HG02943 (cell line): ENCODE results near the gene MTM1.

Experiments
- ATAC-seq: cut with Tn5 transposase; IDR thresholded peaks from one replicate; pipeline ENCODE4 v1.9.1; 2021; ENCODE audit warnings: mild to moderate bottlenecking, low read depth, moderate library complexity; ENCODE audit not compliant: unreplicated experiment

The MTM1 gene

DNA sequence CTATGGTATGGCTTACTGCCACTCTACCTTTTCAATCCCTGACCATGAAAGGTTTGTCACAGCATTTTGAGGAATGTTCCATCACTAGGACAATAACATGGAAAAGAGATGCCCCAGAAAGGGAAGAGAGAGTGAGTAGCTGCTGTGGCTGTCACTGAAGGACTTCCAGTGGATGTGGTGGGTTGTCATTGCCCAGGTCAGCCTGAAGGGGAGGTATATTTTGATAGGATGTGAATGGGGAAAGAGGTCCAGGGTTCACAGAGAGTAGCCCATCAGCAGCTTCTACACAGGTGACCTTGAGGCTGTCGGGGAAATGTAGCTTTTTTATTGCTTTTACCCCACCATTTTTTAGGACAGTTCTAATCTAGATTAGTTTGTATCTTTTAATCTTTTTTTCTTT is 30.8 kb downstream of the MTM1 start:
- ATAC-seq = no peak

GRCh38 chrX:150602296-150602695 is 33.9 kb downstream of the MTM1 start:
- no peak for ATAC-seq

GRCh38 chrX:150602743-150603142 is 34.3 kb downstream of the MTM1 start:
- no peak for ATAC-seq

GRCh38 chrX:150605603-150606002 is 37.2 kb downstream of the MTM1 start:
- no peak for ATAC-seq

DNA sequence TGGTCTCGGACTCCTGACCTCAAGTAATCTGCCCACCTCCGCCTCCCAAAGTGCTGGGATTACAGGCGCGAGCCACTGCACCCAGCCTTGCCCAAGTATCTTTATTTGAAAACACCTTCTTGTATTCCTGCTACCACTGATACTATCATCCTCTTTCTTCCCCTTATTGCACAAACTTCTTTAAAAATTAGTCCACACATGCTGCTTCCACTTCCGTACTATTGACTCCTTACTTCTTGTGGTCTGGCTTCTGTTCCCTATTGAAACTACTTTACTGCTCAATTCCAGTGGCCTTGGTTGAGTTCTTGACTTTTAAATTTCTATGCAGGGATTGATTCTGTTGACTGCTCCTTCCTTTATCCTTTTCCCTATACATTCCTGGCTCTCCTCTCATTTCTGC is 38.8 kb downstream of the MTM1 start:
- ATAC-seq = no peak

- no peak for ATAC-seq
Measured at GRCh38 chrX:150610043-150610442, 41.6 kb downstream of the MTM1 start.

DNA sequence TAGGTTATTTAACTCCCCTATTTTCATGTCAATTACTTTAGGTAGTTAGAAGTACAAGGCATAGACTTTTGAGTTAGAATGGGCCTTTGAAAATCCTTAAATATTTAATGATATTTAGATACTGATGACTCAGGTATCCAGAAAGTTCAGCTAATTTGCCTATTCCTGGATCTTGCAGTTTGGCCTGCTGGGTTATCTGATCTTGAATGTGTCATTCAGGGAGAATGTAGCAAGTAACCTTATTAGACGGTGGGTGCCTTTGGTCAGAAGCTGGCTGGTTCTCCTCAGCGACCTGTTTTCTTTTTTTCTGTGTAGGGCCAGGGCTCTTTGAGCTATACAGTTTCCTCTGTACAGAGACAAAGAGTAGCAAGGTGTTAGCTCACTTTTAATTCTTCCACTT is 42.0 kb downstream of the MTM1 start:
- no peak for ATAC-seq

DNA sequence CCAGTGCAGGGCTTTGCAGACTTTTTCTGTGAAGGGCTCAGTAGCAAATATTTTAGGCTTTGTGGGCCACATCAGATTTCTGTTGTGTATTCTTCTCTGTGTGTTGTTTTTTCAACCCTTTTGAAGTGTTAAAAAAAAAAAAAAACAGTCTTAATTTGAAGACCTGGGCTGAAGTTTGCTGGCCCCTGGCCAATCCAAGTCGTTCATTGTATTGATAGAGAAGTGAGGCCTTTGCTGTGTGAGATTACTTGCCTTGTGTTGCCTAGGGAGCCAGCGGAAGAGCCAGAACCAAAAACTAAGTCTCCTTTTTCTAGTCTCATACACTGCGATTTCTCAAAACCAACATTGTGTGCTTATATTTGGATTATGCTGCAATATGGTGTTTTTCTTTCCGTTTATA is 46.9 kb downstream of the MTM1 start:
- ATAC-seq = no peak

- ATAC-seq = no peak
Measured at GRCh38 chrX:150616179-150616862, 47.9 kb downstream of the MTM1 start.

DNA sequence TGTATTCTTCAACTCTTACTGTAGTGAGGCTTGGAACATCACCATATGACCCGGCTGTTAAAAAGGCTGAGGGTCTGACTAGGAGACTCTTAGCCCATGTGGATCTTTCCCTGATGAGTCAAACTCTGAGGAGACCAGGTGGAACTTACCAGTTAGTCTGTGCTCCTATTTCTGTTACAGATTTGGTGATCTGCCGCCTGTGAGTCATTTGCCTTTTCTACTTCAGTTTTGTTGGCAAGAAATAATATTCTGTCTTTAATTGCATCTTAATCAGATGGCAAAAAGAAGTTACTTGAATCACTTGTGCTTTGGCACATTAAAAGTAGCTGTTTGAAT is 48.4 kb downstream of the MTM1 start:
- no peak for ATAC-seq

DNA sequence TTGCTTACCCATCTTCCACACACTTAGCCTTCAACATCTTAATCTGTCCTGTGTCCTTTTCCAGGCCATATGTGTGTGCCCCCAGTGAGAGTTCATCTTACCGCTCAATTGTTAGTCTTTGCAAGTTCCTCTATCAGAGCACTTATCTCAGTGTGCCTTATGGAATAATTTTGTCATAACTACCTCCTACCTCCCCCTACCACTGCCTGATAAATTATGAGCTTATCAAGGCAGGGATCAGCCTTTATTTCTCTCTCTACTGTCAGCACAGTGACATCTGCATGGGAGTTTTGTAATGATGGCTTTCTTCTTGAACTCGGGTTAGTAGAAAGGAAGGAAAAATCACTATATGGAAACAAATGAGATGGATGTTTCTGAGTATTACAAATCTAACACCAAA is 53.2 kb downstream of the MTM1 start:
- no peak for ATAC-seq

DNA sequence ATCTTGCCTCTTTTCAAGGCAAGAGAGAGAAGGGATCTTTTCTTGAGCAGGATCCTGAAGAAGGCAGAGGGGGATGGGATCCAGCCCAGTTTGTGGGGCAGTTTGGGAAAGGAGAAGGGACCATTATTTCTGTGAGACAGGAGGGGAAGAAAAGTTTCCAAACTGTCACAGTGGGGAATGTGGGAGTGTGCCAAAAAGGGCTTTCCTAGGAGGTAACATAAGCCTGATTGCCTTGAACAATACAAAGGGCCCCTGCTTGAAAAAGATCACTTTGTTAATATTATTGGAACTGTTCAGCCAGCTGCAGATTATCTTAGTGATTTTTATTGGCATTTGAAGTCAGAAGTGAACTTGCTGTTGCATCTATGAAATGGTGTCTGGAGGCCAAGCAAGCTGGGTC is 55.2 kb downstream of the MTM1 start:
- no peak for ATAC-seq

GRCh38 chrX:150625097-150625496 is 56.7 kb downstream of the MTM1 start:
- no peak for ATAC-seq

GRCh38 chrX:150625875-150626274 is 57.5 kb downstream of the MTM1 start:
- no peak for ATAC-seq

DNA sequence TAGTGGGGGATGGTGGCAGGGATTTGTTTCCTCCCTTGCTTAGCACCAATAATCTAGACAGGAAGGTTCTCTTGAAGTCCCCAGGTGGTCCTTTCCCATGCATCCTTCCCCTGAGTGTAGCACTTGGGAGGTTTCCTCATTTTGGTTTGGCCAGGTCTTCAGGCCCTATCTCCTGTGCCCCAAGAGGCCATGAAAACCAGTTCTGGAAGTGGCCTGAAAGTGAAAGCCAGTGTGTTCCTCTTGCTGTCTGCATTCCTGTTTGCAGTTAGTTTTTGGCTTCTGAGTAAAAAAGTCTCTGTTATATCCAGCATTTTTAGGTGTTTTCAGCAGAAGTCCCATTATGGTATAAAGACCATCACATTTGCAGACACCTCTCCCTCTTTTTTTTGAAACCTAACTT is 59.5 kb downstream of the MTM1 start:
- no peak for ATAC-seq

GRCh38 chrX:150635952-150636351 is 67.5 kb downstream of the MTM1 start:
- ATAC-seq = no peak

- ATAC-seq = no peak
Measured at GRCh38 chrX:150642423-150642822, 74.0 kb downstream of the MTM1 start.

- no peak for ATAC-seq
Measured at GRCh38 chrX:150643271-150643670, 74.8 kb downstream of the MTM1 start.

GRCh38 chrX:150643958-150644357 is 75.5 kb downstream of the MTM1 start:
- no peak for ATAC-seq

DNA sequence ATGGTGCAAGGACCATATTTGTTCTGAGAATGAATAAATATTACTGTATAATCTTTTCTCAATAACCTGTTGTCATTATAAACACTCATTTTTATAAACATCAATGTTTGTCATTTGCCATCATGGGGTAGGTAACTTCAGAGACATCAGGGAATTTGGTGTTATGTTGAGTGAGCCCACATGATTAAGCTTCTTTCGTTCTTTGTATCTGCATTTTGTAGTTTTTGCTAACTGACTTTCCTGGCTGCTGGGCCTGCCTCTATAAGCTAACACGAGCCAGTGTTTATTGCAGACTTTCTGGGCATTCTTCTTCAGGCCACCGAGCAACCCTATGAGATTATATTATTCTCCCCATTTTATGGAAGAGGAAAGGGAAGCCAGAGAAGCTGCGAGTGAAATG is 76.0 kb downstream of the MTM1 start:
- ATAC-seq = no peak

DNA sequence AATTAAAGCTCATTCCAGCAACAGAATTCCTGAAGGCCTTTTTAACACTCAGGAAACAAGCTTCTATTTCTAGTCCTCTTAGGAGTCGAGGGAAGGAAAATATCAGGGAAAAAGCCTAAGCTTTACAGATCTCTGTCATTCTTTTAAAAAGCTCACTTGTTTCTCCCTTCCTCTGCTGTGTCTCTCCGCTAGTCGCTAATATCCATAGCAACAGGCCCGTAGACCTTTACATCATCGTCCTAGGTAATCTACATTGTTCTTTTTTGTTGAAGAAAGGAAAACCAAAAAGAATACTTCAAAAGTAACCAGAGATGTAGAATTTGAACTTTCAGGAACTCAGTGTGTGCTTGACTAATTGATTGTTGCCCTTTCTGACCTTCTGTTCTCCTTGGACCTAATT is 78.9 kb downstream of the MTM1 start:
- no peak for ATAC-seq

GRCh38 chrX:150648296-150648940 is 80.0 kb downstream of the MTM1 start:
- no peak for ATAC-seq
